BE2C (cell line): ENCODE results near the gene ASB11. TPM values are rescaled to one million over a fixed set of nuclear protein-coding genes. Genes with fewer than 3 reads are reported as not detected.
A peak's percentile ranks its signal among the peaks of the same experiment; 100 is the strongest.

Experiments
- DNase-seq: peaks from one replicate; pipeline ENCODE4 v3.0.0-alpha.2; 2020
- H3K27me3 ChIP-seq: fragments of 250-450 bp; sonication (Bioruptor Pico); 2 replicates; pipeline ENCODE4 v1.5.1; 2020; ENCODE audit warnings: mild to moderate bottlenecking
- H3K36me3 ChIP-seq: fragments of 250-450 bp; sonication (Bioruptor Pico); 2 replicates; pipeline ENCODE4 v1.5.1; 2020; ENCODE audit warnings: mild to moderate bottlenecking
- H3K4me1 ChIP-seq: fragments of 250-450 bp; sonication (Bioruptor Pico); 2 replicates; pipeline ENCODE4 v1.5.1; 2020
- H3K4me3 ChIP-seq: 2 replicates; pipeline ENCODE4 v1.5.1; 2011; ENCODE audit warnings: low read depth, low read length
- H3K9me3 ChIP-seq: fragments of 250-450 bp; sonication (Bioruptor Pico); 2 replicates; pipeline ENCODE4 v1.5.1; 2020
- polyA plus RNA-seq: library from polyadenylated mRNA; unstranded; fragments of >200 nt; gene quantifications from one replicate; pipeline ENCODE4 v1.2.1, GENCODE V29; 2012; ENCODE audit warnings: low read depth, missing spikeins; ENCODE audit not compliant: insufficient read length, insufficient read depth
- TF ChIP-seq, protein P1 (sequence below): IDR thresholded peaks from 2 replicates; pipeline ENCODE4 v1.5.1; 2012; ENCODE audit warnings: mild to moderate bottlenecking, low read depth, low read length

Gene ASB11, protein sequence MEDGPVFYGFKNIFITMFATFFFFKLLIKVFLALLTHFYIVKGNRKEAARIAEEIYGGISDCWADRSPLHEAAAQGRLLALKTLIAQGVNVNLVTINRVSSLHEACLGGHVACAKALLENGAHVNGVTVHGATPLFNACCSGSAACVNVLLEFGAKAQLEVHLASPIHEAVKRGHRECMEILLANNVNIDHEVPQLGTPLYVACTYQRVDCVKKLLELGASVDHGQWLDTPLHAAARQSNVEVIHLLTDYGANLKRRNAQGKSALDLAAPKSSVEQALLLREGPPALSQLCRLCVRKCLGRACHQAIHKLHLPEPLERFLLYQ
- not detected for polyA plus RNA-seq

DNA sequence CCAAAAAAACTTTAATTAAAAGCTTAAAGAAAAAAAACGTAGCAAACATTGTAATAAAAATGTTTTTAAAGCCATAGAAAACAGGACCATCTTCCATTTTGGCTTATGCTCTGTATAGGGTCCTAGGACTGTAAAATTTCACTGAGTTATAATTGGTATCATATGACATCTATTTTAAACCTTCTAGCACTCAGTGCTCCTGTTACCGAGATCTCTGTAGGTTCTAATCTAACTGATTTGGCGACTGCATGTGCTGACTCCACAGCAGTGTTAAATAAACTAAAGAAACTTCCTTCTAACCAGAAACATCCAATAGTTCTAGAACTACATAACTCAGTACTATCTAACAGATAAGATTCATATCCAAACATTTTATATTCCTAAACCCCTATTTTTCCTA, at the start of gene ASB11:
Gene ASB11 (minus strand): TSS at position 132 of the 400 bp plus-strand sequence. CDS start 35 bp downstream, at position 97.
- Histone ChIP-seq H3K27me3 (no peaks in the 10 kb centered on the region), H3K4me3 (no peak within 1 kb of the TSS), H3K9me3 (no peaks in the 10 kb centered on the region), H3K4me1 (no peaks in the 10 kb centered on the region), H3K36me3 (no peaks in the 10 kb centered on the region)
- TF ChIP-seq, protein P1, sequence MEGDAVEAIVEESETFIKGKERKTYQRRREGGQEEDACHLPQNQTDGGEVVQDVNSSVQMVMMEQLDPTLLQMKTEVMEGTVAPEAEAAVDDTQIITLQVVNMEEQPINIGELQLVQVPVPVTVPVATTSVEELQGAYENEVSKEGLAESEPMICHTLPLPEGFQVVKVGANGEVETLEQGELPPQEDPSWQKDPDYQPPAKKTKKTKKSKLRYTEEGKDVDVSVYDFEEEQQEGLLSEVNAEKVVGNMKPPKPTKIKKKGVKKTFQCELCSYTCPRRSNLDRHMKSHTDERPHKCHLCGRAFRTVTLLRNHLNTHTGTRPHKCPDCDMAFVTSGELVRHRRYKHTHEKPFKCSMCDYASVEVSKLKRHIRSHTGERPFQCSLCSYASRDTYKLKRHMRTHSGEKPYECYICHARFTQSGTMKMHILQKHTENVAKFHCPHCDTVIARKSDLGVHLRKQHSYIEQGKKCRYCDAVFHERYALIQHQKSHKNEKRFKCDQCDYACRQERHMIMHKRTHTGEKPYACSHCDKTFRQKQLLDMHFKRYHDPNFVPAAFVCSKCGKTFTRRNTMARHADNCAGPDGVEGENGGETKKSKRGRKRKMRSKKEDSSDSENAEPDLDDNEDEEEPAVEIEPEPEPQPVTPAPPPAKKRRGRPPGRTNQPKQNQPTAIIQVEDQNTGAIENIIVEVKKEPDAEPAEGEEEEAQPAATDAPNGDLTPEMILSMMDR: no peak
- no peak for DNase-seq

DNA sequence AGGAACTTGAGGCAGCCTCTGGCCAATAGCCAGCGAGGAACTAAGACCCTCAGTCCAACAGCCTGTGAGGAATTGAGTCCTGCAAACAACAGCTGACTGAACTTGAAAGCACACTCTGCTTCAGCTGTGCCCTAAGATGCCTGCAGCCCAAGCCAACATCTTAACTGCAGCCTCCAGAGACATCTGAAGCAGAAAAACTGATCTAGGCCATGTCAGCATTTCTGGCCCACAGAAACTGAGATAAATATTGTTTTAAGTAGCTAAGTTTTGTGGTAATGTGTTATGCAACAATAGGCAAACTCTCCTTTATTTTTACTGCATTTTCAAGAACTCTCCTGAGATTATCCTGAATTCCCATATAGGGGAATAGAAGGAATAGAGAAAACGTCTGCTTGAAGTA, 44.3 kb upstream of the ASB11 start:
- TF ChIP-seq, protein P1: no peak
- H3K4me3 ChIP-seq: no peak overlapping the region
- no peaks in the 10 kb centered on the region for H3K36me3 ChIP-seq
- H3K4me1 ChIP-seq: no peaks in the 10 kb centered on the region
- H3K9me3 ChIP-seq: no peaks in the 10 kb centered on the region
- no peaks in the 10 kb centered on the region for H3K27me3 ChIP-seq
- no peak for DNase-seq

DNA sequence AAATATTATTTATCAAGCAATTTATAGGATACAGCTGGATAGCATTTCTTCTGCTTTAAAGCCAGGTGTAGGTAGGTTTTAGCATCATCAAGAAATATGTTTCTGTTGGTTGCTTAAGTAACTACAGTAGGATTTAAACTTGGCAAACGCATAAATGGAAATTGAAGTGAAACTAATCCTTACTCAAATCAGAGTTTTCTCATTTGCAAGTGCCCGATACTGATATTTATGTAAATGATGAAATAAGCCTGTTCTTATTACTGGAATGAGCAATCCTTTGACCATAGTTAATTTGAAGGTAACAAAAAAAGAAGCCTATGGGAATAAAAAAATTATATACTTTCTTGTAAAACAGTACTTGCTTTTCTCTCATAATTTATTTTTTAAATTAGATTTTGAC, 43.1 kb upstream of the ASB11 start:
- no peaks in the 10 kb centered on the region for H3K4me1 ChIP-seq
- no peak for DNase-seq
- no peaks in the 10 kb centered on the region for H3K9me3 ChIP-seq
- no peaks in the 10 kb centered on the region for H3K36me3 ChIP-seq
- H3K4me3 ChIP-seq: no peak overlapping the region
- H3K27me3 ChIP-seq: no peaks in the 10 kb centered on the region
- TF ChIP-seq, protein P1: no peak

DNA sequence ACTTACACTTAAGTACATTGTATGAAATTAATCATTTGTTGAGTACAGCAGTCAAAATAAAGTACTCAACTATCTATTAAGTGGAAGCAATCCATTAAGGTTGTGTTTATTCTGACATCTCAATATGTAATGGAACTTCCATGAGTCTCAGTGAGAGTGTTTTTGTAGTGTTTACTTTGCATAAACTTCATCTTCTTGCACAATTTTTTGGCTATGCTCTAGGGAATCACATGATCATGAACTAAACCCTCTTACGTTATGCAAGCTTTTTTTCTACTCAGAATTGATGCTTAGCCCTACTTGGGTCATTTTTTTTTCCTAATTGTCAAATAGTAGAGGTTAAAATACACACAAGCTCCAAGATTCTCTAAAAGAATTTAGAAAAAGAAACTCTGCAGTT, 41.0 kb upstream of the ASB11 start:
- no peaks in the 10 kb centered on the region for H3K36me3 ChIP-seq
- H3K4me3 ChIP-seq: no peak overlapping the region
- H3K27me3 ChIP-seq: no peaks in the 10 kb centered on the region
- H3K9me3 ChIP-seq: no peaks in the 10 kb centered on the region
- H3K4me1 ChIP-seq: no peaks in the 10 kb centered on the region
- TF ChIP-seq, protein P1: no peak
- DNase-seq: no peak

DNA sequence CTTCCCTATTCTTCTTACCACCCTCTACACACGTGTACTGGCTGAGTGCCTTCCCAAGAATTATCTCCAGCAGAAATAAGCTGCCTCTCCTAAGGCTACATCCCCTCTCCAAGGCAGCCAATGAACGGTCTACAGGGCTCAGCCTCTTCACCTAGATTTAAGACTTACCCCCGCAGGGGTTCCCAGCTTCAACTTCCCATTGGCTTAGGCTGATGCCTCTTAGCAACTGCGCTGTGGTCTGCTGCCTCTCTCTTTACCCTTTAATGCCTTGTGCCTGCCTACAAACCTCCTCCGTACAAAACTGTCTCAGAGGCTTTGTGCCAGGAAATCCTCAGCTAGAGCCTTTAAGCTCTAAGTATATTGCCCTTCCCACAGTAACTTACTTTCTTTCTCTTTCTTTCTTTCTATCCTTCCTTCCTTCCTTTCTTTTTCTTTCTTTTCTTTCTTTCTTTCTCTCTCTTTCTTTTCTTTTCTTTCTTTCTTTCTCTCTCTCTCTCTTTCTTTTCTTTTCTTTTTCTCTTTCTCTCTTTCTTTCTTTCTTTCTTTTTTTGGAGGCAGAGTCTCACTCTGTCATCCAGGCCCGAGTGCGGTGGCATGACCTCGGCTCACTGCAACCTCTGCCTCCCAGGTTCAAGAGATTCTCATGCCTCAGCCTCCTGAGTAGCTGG, 35.0 kb upstream of the ASB11 start:
- Histone ChIP-seq H3K9me3 (no peaks in the 10 kb centered on the region), H3K36me3 (no peaks in the 10 kb centered on the region), H3K4me3 (no peak overlapping the region), H3K4me1 (peaks cover 6% of the 10 kb centered on the region; the same call in 1 of the 2 replicates), H3K27me3 (no peaks in the 10 kb centered on the region)
- TF ChIP-seq, protein P1: no peak
- DNase-seq: no peak

DNA sequence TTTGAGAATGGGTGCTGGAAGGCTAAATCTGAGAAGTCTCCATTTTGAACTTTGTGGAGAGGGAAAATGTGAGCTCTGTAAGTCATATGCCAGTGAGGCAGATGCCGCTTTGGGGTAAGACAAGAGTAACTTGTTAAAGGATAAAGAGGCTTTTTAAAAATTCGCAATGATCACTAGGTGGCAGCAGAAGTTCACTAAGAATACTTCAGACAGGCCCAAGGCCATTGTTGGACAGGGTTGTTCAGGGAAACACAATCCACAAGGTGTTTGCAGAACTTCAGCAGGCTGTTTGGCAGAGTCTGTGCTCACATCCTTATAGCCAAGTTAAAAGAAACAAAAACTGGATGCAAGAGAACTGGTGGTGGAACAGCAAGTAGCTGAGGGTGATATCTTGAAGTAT, 33.6 kb upstream of the ASB11 start:
- Histone ChIP-seq H3K9me3 (no peaks in the 10 kb centered on the region), H3K36me3 (no peaks in the 10 kb centered on the region), H3K4me1 (peaks cover 6% of the 10 kb centered on the region; the same call in 1 of the 2 replicates), H3K27me3 (no peaks in the 10 kb centered on the region), H3K4me3 (no peak overlapping the region)
- TF ChIP-seq, protein P1: peak; percentile 55
- peak; percentile 46 for DNase-seq
